Activated CD8-positive, alpha-beta memory T cell treated with anti-CD3 and anti-CD28 coated beads, Interleukin-2, amount 10 ng/mL, durations not matched to agents 7 days and 5 days (primary cell): ENCODE results near the gene FLNB. TPM values are rescaled to one million over a fixed set of nuclear protein-coding genes. Genes with fewer than 3 reads are reported as not detected.

Experiments
- ATAC-seq: fragments of 150-1000 bp; cut with Tn5 transposase; one replicate; pipeline ENCODE4 v1.10.0; 2021; ENCODE audit warnings: moderate library complexity
- CTCF ChIA-PET: fragments of 350-600 bp; sonication (Branson Sonifier 250); formaldehyde crosslinking; loops from one replicate; lab custom pipeline; 2021; ENCODE audit warnings: antibody characterized with exemption; lab: Charles Lee
- DNase-seq: peaks from one replicate; pipeline ENCODE4 v3.0.0-alpha.2; 2020
- H3K27ac Mint-ChIP-seq: one replicate; pipeline ENCODE4 v1.8.0; 2021; ENCODE audit warnings: mild to moderate bottlenecking, mixed read lengths
- H3K27me3 Mint-ChIP-seq: one replicate; pipeline ENCODE4 v1.8.0; 2021; ENCODE audit warnings: mixed read lengths
- H3K36me3 Mint-ChIP-seq: one replicate; pipeline ENCODE4 v1.8.0; 2021; ENCODE audit warnings: mild to moderate bottlenecking, mixed read lengths
- H3K4me1 Mint-ChIP-seq: one replicate; pipeline ENCODE4 v1.8.0; 2021; ENCODE audit warnings: mixed read lengths
- H3K4me3 Mint-ChIP-seq: one replicate; pipeline ENCODE4 v1.8.0; 2021; ENCODE audit warnings: mild to moderate bottlenecking, moderate library complexity, mixed read lengths
- H3K9me3 Mint-ChIP-seq: one replicate; pipeline ENCODE4 v1.8.0; 2022; ENCODE audit warnings: low read depth, mixed read lengths
- total RNA-seq, 2 experiments: library from RNA; stranded (reverse); gene quantifications; one replicate each; pipeline ENCODE4 v1.2.3, GENCODE V29; 2021

Gene FLNB
- 10 to 100 TPM in 1 of 2 experiments, 1 to 10 TPM in 1; 9.8 to 13.2 TPM for total RNA-seq

- ATAC-seq = peak; percentile 87
Observed at GRCh38 chr3:58008141-58009025, at the start of gene FLNB. Gene FLNB, plus strand, starts transcription at chr3:58008422. Its CDS starts 143 bp downstream, at chr3:58008565.

GRCh38 chr3:57958642-57959422, 49.4 kb upstream of the FLNB start:
- H3K36me3 Mint-ChIP-seq = no peaks in the 10 kb centered on the region

More at GRCh38 chr3:58008141-58009025, at the start of gene FLNB:
- H3K4me1 Mint-ChIP-seq = peaks cover 24% of the 10 kb centered on the region
- H3K27me3 Mint-ChIP-seq = no peaks in the 10 kb centered on the region
- peak within 1 kb of the TSS; percentile 94 for H3K4me3 Mint-ChIP-seq
- CTCF ChIA-PET = interaction anchor here (0.6 to 3.1 kb wide), 27 partner anchors 9 to 485 kb away, joined by 3 to 23 read pairs (median 4); partner anchors contain the start of genes HTD2 and RPP14
- DNase-seq = peak; percentile 80
- H3K9me3 Mint-ChIP-seq = no peaks in the 10 kb centered on the region
- peak within 1 kb of the TSS; percentile 84 for H3K27ac Mint-ChIP-seq
- no peaks in the 10 kb centered on the region for H3K36me3 Mint-ChIP-seq

GRCh38 chr3:57959423-57960173, 48.6 kb upstream of the FLNB start:
- H3K36me3 Mint-ChIP-seq = no peaks in the 10 kb centered on the region
- H3K27me3 Mint-ChIP-seq = peaks cover 2% of the 10 kb centered on the region
- H3K4me1 Mint-ChIP-seq = peaks cover 18% of the 10 kb centered on the region
- no peak overlapping the region for H3K4me3 Mint-ChIP-seq
- no peaks in the 10 kb centered on the region for H3K9me3 Mint-ChIP-seq
- DNase-seq = no peak
- no peak for ATAC-seq
- CTCF ChIA-PET = no interaction called here
- no peak overlapping the region for H3K27ac Mint-ChIP-seq

More at GRCh38 chr3:57958642-57959422, 49.4 kb upstream of the FLNB start:
- DNase-seq = no peak
- H3K4me3 Mint-ChIP-seq = no peak overlapping the region
- no peaks in the 10 kb centered on the region for H3K9me3 Mint-ChIP-seq
- CTCF ChIA-PET = no interaction called here
- ATAC-seq = peak; percentile 40
- peaks cover 18% of the 10 kb centered on the region for H3K4me1 Mint-ChIP-seq
- peaks cover 2% of the 10 kb centered on the region for H3K27me3 Mint-ChIP-seq
- H3K27ac Mint-ChIP-seq = no peak overlapping the region

- Mint-ChIP-seq H3K4me1 (peaks cover 18% of the 10 kb centered on the region), H3K36me3 (no peaks in the 10 kb centered on the region), H3K9me3 (no peaks in the 10 kb centered on the region), H3K27me3 (peaks cover 2% of the 10 kb centered on the region), H3K27ac (no peak overlapping the region), H3K4me3 (no peak overlapping the region)
- DNase-seq (no peak), ATAC-seq (no peak)
- CTCF ChIA-PET = no interaction called here
Observed at GRCh38 chr3:57960174-57960505, 48.1 kb upstream of the FLNB start.

- no peak for DNase-seq
- Mint-ChIP-seq H3K9me3 (no peaks in the 10 kb centered on the region), H3K27me3 (peaks cover 2% of the 10 kb centered on the region), H3K36me3 (no peaks in the 10 kb centered on the region), H3K4me3 (no peak overlapping the region), H3K4me1 (peaks cover 15% of the 10 kb centered on the region), H3K27ac (no peak overlapping the region)
- CTCF ChIA-PET = interaction anchor here (0.9 to 1.8 kb wide), 3 partner anchors 24 to 347 kb away, joined by 3 read pairs; no protein-coding TSS in a partner anchor
- no peak for ATAC-seq
Observed at GRCh38 chr3:57961177-57961827, 46.9 kb upstream of the FLNB start.

- peaks cover 15% of the 10 kb centered on the region for H3K4me1 Mint-ChIP-seq
- peak; percentile 43 for ATAC-seq
- H3K4me3 Mint-ChIP-seq = no peak overlapping the region
- DNase-seq = no peak
- no peaks in the 10 kb centered on the region for H3K9me3 Mint-ChIP-seq
- H3K27ac Mint-ChIP-seq = no peak overlapping the region
- H3K36me3 Mint-ChIP-seq = no peaks in the 10 kb centered on the region
- CTCF ChIA-PET = interaction anchor here (0.9 to 1.8 kb wide), 4 partner anchors 23 to 564 kb away, joined by 3 to 4 read pairs (median 3); no protein-coding TSS in a partner anchor
- H3K27me3 Mint-ChIP-seq = peaks cover 2% of the 10 kb centered on the region
Observed at GRCh38 chr3:57961828-57962447, 46.3 kb upstream of the FLNB start.

GRCh38 chr3:57962448-57962834, 45.8 kb upstream of the FLNB start:
- CTCF ChIA-PET = interaction anchor here (0.9 to 1.8 kb wide), 4 partner anchors 23 to 565 kb away, joined by 3 to 4 read pairs (median 3); no protein-coding TSS in a partner anchor
- H3K27me3 Mint-ChIP-seq = peaks cover 2% of the 10 kb centered on the region

GRCh38 chr3:57963811-57964346, 44.3 kb upstream of the FLNB start:
- Mint-ChIP-seq H3K4me1 (peaks cover 9% of the 10 kb centered on the region), H3K9me3 (no peaks in the 10 kb centered on the region), H3K27ac (no peak overlapping the region), H3K27me3 (peaks cover 2% of the 10 kb centered on the region), H3K36me3 (no peaks in the 10 kb centered on the region), H3K4me3 (no peak overlapping the region)
- ATAC-seq (no peak), DNase-seq (no peak)
- CTCF ChIA-PET = no interaction called here

More at GRCh38 chr3:57962448-57962834, 45.8 kb upstream of the FLNB start:
- Mint-ChIP-seq H3K4me1 (peaks cover 13% of the 10 kb centered on the region), H3K4me3 (no peak overlapping the region), H3K9me3 (no peaks in the 10 kb centered on the region), H3K36me3 (no peaks in the 10 kb centered on the region), H3K27ac (no peak overlapping the region)
- DNase-seq = no peak
- no peak for ATAC-seq

GRCh38 chr3:57966829-57967228, 41.4 kb upstream of the FLNB start:
- no peaks in the 10 kb centered on the region for H3K9me3 Mint-ChIP-seq
- peaks cover 3% of the 10 kb centered on the region for H3K4me1 Mint-ChIP-seq
- no peaks in the 10 kb centered on the region for H3K36me3 Mint-ChIP-seq
- no peak overlapping the region for H3K27ac Mint-ChIP-seq
- DNase-seq (no peak), ATAC-seq (no peak)
- CTCF ChIA-PET = no interaction called here
- H3K4me3 Mint-ChIP-seq = no peak overlapping the region
- no peaks in the 10 kb centered on the region for H3K27me3 Mint-ChIP-seq

GRCh38 chr3:57967590-57967989, 40.6 kb upstream of the FLNB start:
- Mint-ChIP-seq H3K36me3 (no peaks in the 10 kb centered on the region), H3K27me3 (no peaks in the 10 kb centered on the region), H3K4me3 (no peak overlapping the region), H3K27ac (no peak overlapping the region), H3K4me1 (peaks cover 8% of the 10 kb centered on the region), H3K9me3 (no peaks in the 10 kb centered on the region)
- CTCF ChIA-PET = no interaction called here
- ATAC-seq (no peak), DNase-seq (no peak)

- H3K27ac Mint-ChIP-seq = no peak overlapping the region
- no peak overlapping the region for H3K4me3 Mint-ChIP-seq
- ATAC-seq = no peak
- CTCF ChIA-PET = interaction anchor here (0.6 kb wide), 1 partner anchor 293 kb away, joined by 3 read pairs; no protein-coding TSS in a partner anchor
- DNase-seq = no peak
- H3K4me1 Mint-ChIP-seq = peaks cover 8% of the 10 kb centered on the region
- no peaks in the 10 kb centered on the region for H3K9me3 Mint-ChIP-seq
- H3K36me3 Mint-ChIP-seq = no peaks in the 10 kb centered on the region
- H3K27me3 Mint-ChIP-seq = no peaks in the 10 kb centered on the region
Observed at GRCh38 chr3:57968501-57968900, 39.7 kb upstream of the FLNB start.

- ATAC-seq (no peak), DNase-seq (no peak)
- Mint-ChIP-seq H3K27me3 (no peaks in the 10 kb centered on the region), H3K27ac (no peak overlapping the region), H3K4me3 (no peak overlapping the region), H3K9me3 (no peaks in the 10 kb centered on the region), H3K36me3 (no peaks in the 10 kb centered on the region), H3K4me1 (peaks cover 8% of the 10 kb centered on the region)
- CTCF ChIA-PET = no interaction called here
Observed at GRCh38 chr3:57971975-57972374, 36.2 kb upstream of the FLNB start.
